Cardiac septum (tissue), 1 donor: ENCODE data around the gene SND1. TPM values are rescaled to one million over a fixed set of nuclear protein-coding genes. Genes with fewer than 3 reads are reported as not detected.

ENCODE experiments used
- DNase-seq: peaks from one replicate; pipeline ENCODE4 v3.0.0-alpha.2; 2020; ENCODE audit warnings: low spot score
- intact Hi-C: fragments of 100-400 bp; cut with DNase I; formaldehyde crosslinking; loops from one replicate; pipeline ENCODE4 v1.14.0; 2022
- microRNA-seq: library from miRNA; unstranded; fragments of <30 nt; microRNA quantifications from one replicate; pipeline ENCODE4 v1.2.0, GENCODE V29; 2020
- total RNA-seq: library from RNA; stranded (reverse); fragmentation: NEBNext Ultra II Directional; extraction: Animal tissue kit (Norgen Biotek cat#: 25700); gene quantifications from one replicate; pipeline ENCODE4 v1.2.1, GENCODE V29; 2021
- donor health status: DM: no; HTN: no; CAD: no.

SND1 gene
- total RNA-seq, 1 donor from 2014 or later, result 66.7 TPM

GRCh38 chr7:128135515-128136214 lies 483.7 kb downstream of the SND1 start:
- intact Hi-C loops, result loop anchor here (1.0 to 5.0 kb wide), 2 partner anchors 74 to 563 kb away; no protein-coding TSS in a partner anchor
- DNase-seq, result no peak

- intact Hi-C loops, result loop anchor here (5.0 kb wide), 1 partner anchor 564 kb away; no protein-coding TSS in a partner anchor
- no peak for DNase-seq
Measured at GRCh38 chr7:128136215-128136597, 484.2 kb downstream of the SND1 start.

DNA sequence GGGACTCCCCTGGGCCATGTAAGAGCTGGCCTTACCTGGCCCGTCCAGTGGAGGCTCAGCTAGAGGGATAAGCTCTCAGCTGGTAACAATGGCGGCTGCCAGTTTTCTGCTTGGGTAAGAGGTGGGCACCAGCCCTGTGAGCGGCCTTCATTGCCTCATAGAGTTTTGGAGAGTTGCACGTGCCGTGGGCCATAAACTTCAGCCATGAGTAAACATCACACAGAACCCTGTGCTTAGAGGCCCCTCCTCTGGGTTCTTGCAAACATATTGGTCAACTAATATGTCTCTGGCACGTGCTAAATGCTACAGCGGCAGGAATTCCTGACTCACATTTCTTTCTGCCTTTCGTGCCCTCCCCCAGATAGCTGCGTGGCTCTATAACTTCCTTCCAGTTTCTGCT lies 485.2 kb downstream of the SND1 start:
- intact Hi-C loops, result loop anchor here (5.0 kb wide), 1 partner anchor 565 kb away; no protein-coding TSS in a partner anchor
- DNase-seq, result no peak

GRCh38 chr7:128139406-128139805 lies 487.4 kb downstream of the SND1 start:
- no peak for DNase-seq
- intact Hi-C loops, result loop anchor here (5.0 kb wide), 1 partner anchor 567 kb away; no protein-coding TSS in a partner anchor

DNA sequence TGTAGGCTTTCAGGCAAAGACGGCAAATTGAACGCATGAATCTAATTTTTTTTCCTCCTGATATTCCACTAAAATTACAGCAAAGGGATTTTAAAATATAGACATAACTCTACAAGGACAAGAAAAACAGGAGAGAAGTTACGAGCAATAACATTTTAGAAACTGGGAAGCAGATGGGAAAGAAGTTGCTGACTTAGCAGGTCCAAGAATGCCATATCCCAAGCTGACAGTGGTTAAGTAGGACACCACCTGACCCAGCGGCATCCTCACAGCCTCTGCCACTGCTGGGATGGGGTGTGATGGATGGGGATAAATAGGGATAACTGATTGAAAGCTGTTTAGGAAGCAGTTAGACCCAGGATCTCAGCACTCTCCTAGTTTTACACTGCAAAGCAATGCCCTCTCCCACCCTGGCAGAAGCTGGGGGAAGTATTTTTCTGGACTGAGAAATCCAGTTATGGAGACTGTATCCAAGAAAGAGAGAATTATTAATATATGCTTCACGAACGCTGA lies 489.7 kb downstream of the SND1 start:
- DNase-seq, result no peak
- intact Hi-C loops, result no loop called here

Small RNAs within 50 kb of the gene (microRNA-seq; reads per million reads assigned to microRNA genes)
- gene MIR593, result not detected

Other genes starting within 250 kb of the SND1 start
- 6.8 TPM for gene GCC1, start 66.6 kb upstream of the SND1 start, total RNA-seq
- 102 TPM for gene ARF5, start 63.8 kb upstream of the SND1 start, total RNA-seq
- gene FSCN3, start 58.5 kb upstream of the SND1 start, total RNA-seq, result 0.27 TPM
- gene PAX4, start 34.1 kb upstream of the SND1 start, total RNA-seq, result not detected